GM10266 (cell line): ENCODE results near the gene ALDH4A1.

Experiments used
- DNase-seq: peaks from one replicate; pipeline ENCODE4 v3.0.0; 2012; ENCODE audit errors: extremely low spot score
- CTCF ChIP-seq: IDR thresholded peaks from 2 replicates; pipeline ENCODE4 v1.5.1; 2012; ENCODE audit warnings: mild to moderate bottlenecking, low read depth; ENCODE audit not compliant: control insufficient read depth, insufficient read depth; ENCODE audit errors: missing control alignments

Gene ALDH4A1

GRCh38 chr1:18828224-18828623 is 74.1 kb downstream of the ALDH4A1 start:
- DNase-seq: no peak
- no peak for TF ChIP-seq CTCF

GRCh38 chr1:18823438-18823837 is 78.9 kb downstream of the ALDH4A1 start:
- no peak for DNase-seq
- TF ChIP-seq CTCF: no peak
